ENCODE results near the gene PMP22.

PMP22 gene

DNA sequence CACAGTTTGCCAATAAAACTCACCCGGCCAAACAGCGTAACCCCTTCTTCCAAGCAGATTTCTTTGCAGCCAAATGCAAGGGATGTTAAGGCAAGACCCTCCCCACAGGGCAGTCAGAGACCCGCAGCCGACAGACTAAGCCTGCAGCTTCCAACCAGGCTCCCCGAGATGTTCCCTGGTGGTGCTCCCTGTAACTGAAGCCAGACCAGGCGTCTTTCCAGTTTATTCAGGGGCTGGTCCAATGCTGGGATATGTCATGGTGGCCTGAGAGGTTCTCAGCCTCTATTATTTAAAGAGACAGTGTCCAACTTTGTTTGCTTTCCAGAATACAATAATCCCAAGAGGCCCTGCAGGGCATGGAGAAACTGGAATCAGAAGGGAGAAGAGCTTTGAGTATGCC, at the start of gene PMP22:
Gene PMP22 (minus strand): TSS at position 196 of the 400 bp plus-strand sequence. CDS start 4,599 bp downstream, outside the sequence.
- TF ChIP-seq, protein P1, sequence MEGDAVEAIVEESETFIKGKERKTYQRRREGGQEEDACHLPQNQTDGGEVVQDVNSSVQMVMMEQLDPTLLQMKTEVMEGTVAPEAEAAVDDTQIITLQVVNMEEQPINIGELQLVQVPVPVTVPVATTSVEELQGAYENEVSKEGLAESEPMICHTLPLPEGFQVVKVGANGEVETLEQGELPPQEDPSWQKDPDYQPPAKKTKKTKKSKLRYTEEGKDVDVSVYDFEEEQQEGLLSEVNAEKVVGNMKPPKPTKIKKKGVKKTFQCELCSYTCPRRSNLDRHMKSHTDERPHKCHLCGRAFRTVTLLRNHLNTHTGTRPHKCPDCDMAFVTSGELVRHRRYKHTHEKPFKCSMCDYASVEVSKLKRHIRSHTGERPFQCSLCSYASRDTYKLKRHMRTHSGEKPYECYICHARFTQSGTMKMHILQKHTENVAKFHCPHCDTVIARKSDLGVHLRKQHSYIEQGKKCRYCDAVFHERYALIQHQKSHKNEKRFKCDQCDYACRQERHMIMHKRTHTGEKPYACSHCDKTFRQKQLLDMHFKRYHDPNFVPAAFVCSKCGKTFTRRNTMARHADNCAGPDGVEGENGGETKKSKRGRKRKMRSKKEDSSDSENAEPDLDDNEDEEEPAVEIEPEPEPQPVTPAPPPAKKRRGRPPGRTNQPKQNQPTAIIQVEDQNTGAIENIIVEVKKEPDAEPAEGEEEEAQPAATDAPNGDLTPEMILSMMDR (IDR thresholded peaks at IDR 0.05; ENCODE audit: low read depth, low read length) = no peak
- TF ChIP-seq EZH2phosphoT487 (IDR thresholded peaks at IDR 0.05; ENCODE audit: low read depth) = no peak
- no peaks in the 10 kb centered on the region for H3K27me3 ChIP-seq (ENCODE audit: low read depth, low read length)
- no peaks in the 10 kb centered on the region for H3K79me2 ChIP-seq (ENCODE audit: low read length)

DNA sequence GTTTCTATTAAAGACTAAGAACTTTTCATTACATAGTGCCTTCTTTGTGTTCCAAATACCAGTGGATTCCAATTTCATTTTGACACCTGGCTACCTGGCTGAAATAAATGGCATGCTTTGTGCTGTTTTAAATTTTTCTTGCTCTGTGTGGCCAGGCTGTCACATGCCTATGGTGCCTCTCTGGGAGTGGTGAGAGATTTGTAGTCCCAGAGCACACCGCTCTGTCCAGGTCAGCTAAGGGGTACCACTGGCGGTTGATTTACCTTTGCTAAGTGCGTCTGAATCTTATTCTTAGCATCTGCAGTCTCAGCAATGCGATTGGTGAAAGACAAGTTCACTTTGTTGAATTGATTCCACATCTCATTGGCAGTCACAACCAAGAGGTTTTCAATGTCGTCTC, 46.9 kb upstream of the PMP22 start:
- no peaks in the 10 kb centered on the region for H3K9me3 ChIP-seq (ENCODE audit: insufficient read depth, low read length)
- H3K36me3 ChIP-seq (replicated peaks; ENCODE audit: low read depth, low read length) = no peaks in the 10 kb centered on the region
- H3K27ac ChIP-seq (ENCODE audit: low read length) = no peak overlapping the region
- no peak overlapping the region for H3K4me3 ChIP-seq (ENCODE audit: low read length)
- no peaks in the 10 kb centered on the region for H3K4me1 ChIP-seq (ENCODE audit: low read length)
- H3K27me3 ChIP-seq (ENCODE audit: low read depth, low read length) = 0 out of 2 replicates have a peak, but pooled peaks cover 2% of the 10 kb centered on the region
- no peak overlapping the region for H3K4me2 ChIP-seq (ENCODE audit: low read length)
- no peak overlapping the region for H3K9ac ChIP-seq (ENCODE audit: low read length)
- no peaks in the 10 kb centered on the region for H3K79me2 ChIP-seq (ENCODE audit: low read length)
- no peak for TF ChIP-seq EZH2phosphoT487 (IDR thresholded peaks at IDR 0.05; ENCODE audit: low read depth)
- TF ChIP-seq, protein P1 (IDR thresholded peaks at IDR 0.05; ENCODE audit: low read depth, low read length) = no peak
- no peaks in the 10 kb centered on the region for H4K20me1 ChIP-seq (ENCODE audit: insufficient read depth, low read length)
- H2AFZ ChIP-seq (ENCODE audit: low read depth, low read length) = no peak overlapping the region

More for the DNA sequence above, at the start of gene PMP22:
- Histone ChIP-seq H3K4me3 (ENCODE audit: low read length) (no peak within 1 kb of the TSS), H3K4me2 (ENCODE audit: low read length) (no peak within 1 kb of the TSS), H3K36me3 (replicated peaks; ENCODE audit: low read depth, low read length) (no peaks in the 10 kb centered on the region), H3K9ac (ENCODE audit: low read length) (no peak within 1 kb of the TSS), H2AFZ (ENCODE audit: low read depth, low read length) (no peak within 1 kb of the TSS), H3K4me1 (ENCODE audit: low read length) (no peaks in the 10 kb centered on the region; the same call in 1 of the 2 replicates), H3K9me3 (ENCODE audit: insufficient read depth, low read length) (no peaks in the 10 kb centered on the region), H4K20me1 (ENCODE audit: insufficient read depth, low read length) (no peaks in the 10 kb centered on the region), H3K27ac (ENCODE audit: low read length) (no peak within 1 kb of the TSS)

DNA sequence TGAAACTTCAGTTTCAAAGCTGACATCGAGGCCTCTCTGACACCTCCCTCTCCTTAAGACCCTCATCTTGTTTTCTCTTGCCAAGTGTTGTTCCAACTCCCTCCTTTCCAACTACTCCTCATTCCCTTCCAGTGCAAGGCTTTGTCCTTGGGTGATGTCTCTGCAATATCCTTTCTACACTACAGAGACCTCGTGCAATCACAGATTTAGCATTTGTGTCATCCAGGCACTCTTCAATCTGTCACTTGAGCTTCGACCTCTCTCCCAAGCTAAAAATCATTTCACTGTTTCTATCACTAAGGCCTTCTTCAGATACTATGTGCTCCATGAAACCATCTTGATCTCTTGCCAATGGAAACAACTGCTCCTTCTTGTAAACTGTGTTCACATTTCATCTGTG, 44.7 kb upstream of the PMP22 start:
- TF ChIP-seq, protein P1 (IDR thresholded peaks at IDR 0.05; ENCODE audit: low read depth, low read length) = no peak
- Histone ChIP-seq H3K4me2 (ENCODE audit: low read length) (no peak overlapping the region), H4K20me1 (ENCODE audit: insufficient read depth, low read length) (no peaks in the 10 kb centered on the region), H3K4me3 (ENCODE audit: low read length) (no peak overlapping the region), H3K9ac (ENCODE audit: low read length) (no peak overlapping the region), H2AFZ (ENCODE audit: low read depth, low read length) (no peak overlapping the region), H3K36me3 (replicated peaks; ENCODE audit: low read depth, low read length) (no peaks in the 10 kb centered on the region), H3K27ac (ENCODE audit: low read length) (no peak overlapping the region), H3K79me2 (ENCODE audit: low read length) (no peaks in the 10 kb centered on the region), H3K27me3 (ENCODE audit: low read depth, low read length) (no peaks in the 10 kb centered on the region), H3K9me3 (ENCODE audit: insufficient read depth, low read length) (no peaks in the 10 kb centered on the region), H3K4me1 (ENCODE audit: low read length) (no peaks in the 10 kb centered on the region)

DNA sequence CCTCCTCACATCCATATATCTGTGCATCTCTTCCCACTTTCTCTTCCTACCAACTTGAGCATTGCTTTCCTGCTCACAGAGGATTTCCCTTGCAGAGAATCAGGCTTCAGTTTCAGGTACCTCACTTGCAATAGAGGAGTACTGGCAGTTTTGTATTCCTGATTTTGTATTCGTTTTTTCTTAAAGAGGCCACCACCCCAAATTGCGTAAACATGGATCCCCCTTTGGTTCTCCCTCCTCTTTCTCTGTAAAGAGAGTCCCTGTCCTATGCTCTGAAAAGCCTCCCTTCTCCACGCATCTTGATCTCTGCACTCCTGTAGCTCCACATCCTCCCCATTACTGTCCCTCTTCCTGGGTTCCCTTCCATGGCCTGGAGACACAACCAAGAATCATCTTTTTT, 44.1 kb upstream of the PMP22 start:
- TF ChIP-seq EZH2phosphoT487 (IDR thresholded peaks at IDR 0.05; ENCODE audit: low read depth) = no peak
- TF ChIP-seq, protein P1 (IDR thresholded peaks at IDR 0.05; ENCODE audit: low read depth, low read length) = no peak

More for the DNA sequence above, 44.1 kb upstream of the PMP22 start:
- no peaks in the 10 kb centered on the region for H3K27me3 ChIP-seq (ENCODE audit: low read depth, low read length)
- no peaks in the 10 kb centered on the region for H3K9me3 ChIP-seq (ENCODE audit: insufficient read depth, low read length)
- no peak overlapping the region for H2AFZ ChIP-seq (ENCODE audit: low read depth, low read length)
- H3K36me3 ChIP-seq (replicated peaks; ENCODE audit: low read depth, low read length) = no peaks in the 10 kb centered on the region
- H4K20me1 ChIP-seq (ENCODE audit: insufficient read depth, low read length) = no peaks in the 10 kb centered on the region
- H3K4me3 ChIP-seq (ENCODE audit: low read length) = no peak overlapping the region
- no peak overlapping the region for H3K27ac ChIP-seq (ENCODE audit: low read length)
- no peak overlapping the region for H3K4me2 ChIP-seq (ENCODE audit: low read length)
- no peak overlapping the region for H3K9ac ChIP-seq (ENCODE audit: low read length)
- no peaks in the 10 kb centered on the region for H3K4me1 ChIP-seq (ENCODE audit: low read length)
- no peaks in the 10 kb centered on the region for H3K79me2 ChIP-seq (ENCODE audit: low read length)
